K562 (cell line): ENCODE data around the gene WNT3. TPM values are rescaled to one million over a fixed set of nuclear protein-coding genes. Genes with fewer than 3 reads are reported as not detected.
A peak's percentile ranks its signal among the peaks of the same experiment; 100 is the strongest.

Source experiments
- ARID1B ChIP-seq: fragments of 450-650 bp; IDR thresholded peaks from 2 replicates; pipeline ENCODE4 v1.6.1; 2016; ENCODE audit warnings: antibody characterized with exemption, mild to moderate bottlenecking, inconsistent platforms
- CBFA2T2 ChIP-seq: fragments of 450-650 bp; conservative IDR thresholded peaks from 2 replicates; pipeline ENCODE4 v1.6.1; 2017; ENCODE audit warnings: mild to moderate bottlenecking
- CBFA2T3 ChIP-seq: fragments of 450-650 bp; IDR thresholded peaks from 2 replicates; pipeline ENCODE4 v1.6.1; 2017
- ELF4 ChIP-seq: fragments of 450-650 bp; formaldehyde crosslinking; IDR thresholded peaks from 2 replicates; pipeline ENCODE4 v1.4.0; 2022; ENCODE audit warnings: missing genetic modification characterization
- FOSL1 ChIP-seq: fragments of 200-800 bp; sonication (Bioruptor generic); conservative IDR thresholded peaks from 2 replicates; pipeline ENCODE4 v1.6.1; 2016; ENCODE audit warnings: missing genetic modification characterization, missing compliant biosample characterization
- GATAD2A ChIP-seq: fragments of 450-650 bp; IDR thresholded peaks from 2 replicates; pipeline ENCODE4 v1.6.1; 2017
- HDAC2 ChIP-seq: fragments of 450-650 bp; IDR thresholded peaks from 2 replicates; pipeline ENCODE4 v1.6.1; 2016; ENCODE audit warnings: mild to moderate bottlenecking
- HMG20A ChIP-seq: fragments of 450-650 bp; formaldehyde crosslinking; conservative IDR thresholded peaks from 2 replicates; pipeline ENCODE4 v1.4.0; 2020; ENCODE audit warnings: mild to moderate bottlenecking, mixed read lengths
- KDM4B ChIP-seq, 2 experiments: fragments of 450-650 bp in 1 of 2; sonication (generic) in 1 of 2; IDR thresholded peaks; 2 replicates each; pipeline ENCODE4 v1.6.1; 2016 to 2017; ENCODE audit warnings: borderline replicate concordance in 2 of 2, antibody characterized with exemption in 1 of 2, low read depth in 1 of 2, mild to moderate bottlenecking in 1 of 2
- MYC ChIP-seq, 2 experiments: fragments of 250-450 bp in 1 of 2; sonication (Bioruptor Pico) in 1 of 2; IDR thresholded peaks; 2 replicates each; pipeline versions ENCODE4 v1.5.1 to v1.6.1; 2012 to 2021; ENCODE audit warnings: low read depth in 2 of 2, borderline replicate concordance in 1 of 2, improper control_type of control experiment in 1 of 2, low read length in 1 of 2, mild to moderate bottlenecking in 1 of 2, moderate library complexity in 1 of 2
- TAF9B ChIP-seq: fragments of 450-650 bp; IDR thresholded peaks from 2 replicates; pipeline ENCODE4 v1.6.1; 2018; ENCODE audit warnings: mild to moderate bottlenecking; ENCODE audit not compliant: partially characterized antibody
- UBTF ChIP-seq, 2 experiments: IDR thresholded peaks; 2 replicates each; pipeline ENCODE4 v1.6.1; 2012; ENCODE audit warnings: improper control_type of control experiment in 2 of 2, low read depth in 2 of 2, low read length in 2 of 2, borderline replicate concordance in 1 of 2
- USF2 ChIP-seq: sonication (generic); formaldehyde crosslinking; IDR thresholded peaks from 2 replicates; pipeline ENCODE4 v1.5.0; 2020; ENCODE audit warnings: missing genetic modification reagents
- YY1 ChIP-seq, 3 experiments: IDR thresholded peaks; 2 replicates each; pipeline ENCODE4 v1.6.1; 2011; ENCODE audit warnings: low read length in 2 of 3, mild to moderate bottlenecking in 2 of 3, moderate library complexity in 2 of 3, borderline replicate concordance in 1 of 3, control low read depth in 1 of 3, low read depth in 1 of 3; ENCODE audit not compliant: insufficient read depth in 3 of 3, insufficient replicate concordance in 2 of 3, control insufficient read depth in 1 of 3, insufficient read length in 1 of 3; ENCODE audit errors: extremely low read depth in 1 of 3
- ZBTB2 ChIP-seq: fragments of 450-650 bp; IDR thresholded peaks from 2 replicates; pipeline ENCODE4 v1.6.1; 2016; ENCODE audit warnings: antibody characterized with exemption
- ZBTB7A ChIP-seq: IDR thresholded peaks from 2 replicates; pipeline ENCODE4 v1.6.1; 2011; ENCODE audit warnings: low read depth, mild to moderate bottlenecking, low read length, moderate library complexity, borderline replicate concordance; ENCODE audit not compliant: control insufficient read depth
- ZNF277 ChIP-seq: fragments of 250-450 bp; sonication (Bioruptor Pico); IDR thresholded peaks from 2 replicates; pipeline ENCODE4 v1.8.0; 2022; ENCODE audit warnings: inconsistent platforms, mild to moderate bottlenecking, moderate library complexity, borderline replicate concordance
- ZNF316 ChIP-seq: fragments of 450-650 bp; IDR thresholded peaks from 2 replicates; pipeline ENCODE4 v1.6.1; 2016
- ZNF561 ChIP-seq: fragments of 450-650 bp; formaldehyde crosslinking; conservative IDR thresholded peaks from 2 replicates; pipeline ENCODE4 v1.4.0; 2020; ENCODE audit warnings: mild to moderate bottlenecking, moderate library complexity
- ZZZ3 ChIP-seq: fragments of 450-650 bp; IDR thresholded peaks from 2 replicates; pipeline ENCODE4 v1.6.1; 2016; ENCODE audit warnings: antibody characterized with exemption, mild to moderate bottlenecking, moderate library complexity
- polyA plus RNA-seq, 8 experiments: library from polyadenylated mRNA; depleted of rRNA in 4 of 8; stranded (reverse) in 5 of 8; unstranded in 3 of 8; fragments of >200 nt; fragmentation: Nextera tagmentation in 2 of 8; fragmentation: Illumina TruSeq in 1 of 8; extraction: Ambion mirVana in 2 of 8; extraction: Trizol in 1 of 8; gene quantifications; 2 replicates each; pipeline versions ENCODE4 v1.2.1 to v1.2.3, GENCODE V29; 2011 to 2014; ENCODE audit warnings: inconsistent platforms in 1 of 8, missing spikeins in 1 of 8
- total RNA-seq, 7 experiments: library from RNA; depleted of rRNA in 6 of 7; stranded (reverse); fragments of >200 nt in 6 of 7; fragmentation: Illumina TruSeq in 2 of 7; extraction: Trizol in 2 of 7; gene quantifications; 2 replicates each; pipeline versions ENCODE4 v1.2.1 to v1.2.3, GENCODE V29; 2011 to 2021; ENCODE audit warnings: low replicate concordance in 1 of 7

Gene WNT3
- total and polyA plus RNA-seq, 9 of the 15 experiments (the other 6 are each of a cell fraction or from before 2014, with no cell fraction given), result 1.5 to 6.1 (median 3.3) TPM

GRCh38 chr17:46795379-46795952 lies 23.0 kb downstream of the WNT3 start (continued):
- TF ChIP-seq USF2 (CRISPR knock-in tag) (no peak), ARID1B (peak; percentile 85), ZNF316 (peak; percentile 86), FOSL1 (tag) (peak; percentile 89), KDM4B (IDR thresholded peaks at IDR 0.05; ENCODE audit: borderline replicate concordance in 2 of 2, low read depth in 1 of 2) (0 out of 4 replicates have a peak, but pooled peaks of 1 of the 2 experiments have one; percentile 67), UBTF (IDR thresholded peaks at IDR 0.05; ENCODE audit: borderline replicate concordance in 1 of 2, low read depth in 2 of 2, low read length in 2 of 2) (peak in 1 of 2 experiments; percentile 91; a peak in 3 of 4 replicates), MYC (IDR thresholded peaks at IDR 0.05; ENCODE audit: low read depth, low read length) (peak; percentile 63; the same call in 1 of the 2 replicates), MYC (CRISPR knock-in tag; IDR thresholded peaks at IDR 0.05; ENCODE audit: borderline replicate concordance, low read depth) (no peak), ZBTB2 (peak; percentile 59), ZBTB7A (peak; percentile 79), ELF4 (0 out of 2 replicates have a peak, but pooled peaks have one; percentile 25), GATAD2A (0 out of 2 replicates have a peak, but pooled peaks have one; percentile 23), ZNF277 (CRISPR knock-in tag) (no peak), TAF9B (peak; percentile 28), ZNF561 (CRISPR knock-in tag) (no peak), HMG20A (CRISPR knock-in tag) (no peak), ZZZ3 (no peak), YY1 (IDR thresholded peaks at IDR 0.05; ENCODE audit: borderline replicate concordance in 1 of 3, control insufficient read depth in 1 of 3, extremely low read depth in 1 of 3, insufficient read depth in 3 of 3, insufficient read length in 1 of 3, insufficient replicate concordance in 2 of 3, low read depth in 1 of 3, low read length in 2 of 3) (peak in 2 of 3 experiments; percentile 28 to 42), CBFA2T3 (peak; percentile 66), HDAC2 (peak; percentile 84; the same call in 1 of the 2 replicates), CBFA2T2 (peak; percentile 11; the same call in 1 of the 2 replicates)
